ENCODE data around the gene PCNX3. TPM values are rescaled to one million over a fixed set of nuclear protein-coding genes. Genes with fewer than 3 reads are reported as not detected.

Gene PCNX3
- total and polyA plus RNA-seq, 2 donors (not counting 3 experiments of a cell fraction or from before 2014, with no cell fraction given) = 42.6 to 53.9 TPM

DNA sequence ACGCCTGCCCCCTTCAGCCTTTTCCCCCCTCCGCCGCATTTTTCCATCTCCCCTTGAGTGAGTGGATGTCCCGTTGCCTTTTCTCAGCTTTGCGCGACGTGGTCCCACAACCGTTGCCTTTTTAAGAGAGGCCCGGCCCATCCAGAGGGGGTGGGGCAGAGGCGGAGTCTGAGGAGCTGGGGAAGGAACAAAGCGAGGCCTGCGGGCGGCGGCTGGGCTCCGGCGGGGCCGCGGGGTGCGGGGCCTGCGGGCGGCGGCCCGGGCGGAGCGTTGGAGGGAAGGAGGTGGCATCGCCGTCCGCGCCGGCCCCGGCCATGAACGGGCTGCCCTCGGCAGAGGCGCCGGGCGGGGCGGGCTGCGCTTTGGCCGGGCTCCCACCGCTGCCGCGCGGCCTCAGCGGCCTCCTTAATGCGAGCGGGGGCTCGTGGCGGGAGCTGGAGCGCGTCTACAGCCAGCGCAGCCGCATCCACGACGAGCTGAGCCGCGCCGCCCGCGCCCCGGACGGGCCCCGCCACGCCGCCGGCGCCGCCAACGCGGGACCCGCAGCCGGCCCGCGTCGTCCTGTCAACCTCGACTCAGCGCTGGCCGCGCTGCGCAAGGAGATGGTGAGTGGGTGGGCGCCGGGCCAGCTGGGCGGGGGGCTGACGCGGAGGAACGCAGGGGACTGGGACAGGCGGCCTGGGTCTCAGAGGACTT lies 43.1 kb upstream of the PCNX3 start, which contains the start of gene FAM89B:
FAM89B (plus strand) TSS at position 183 of the 696 bp plus-strand sequence; CDS start at position 315, 132 bp downstream.
- no peaks in the 10 kb centered on the region for H3K36me3 ChIP-seq (ENCODE audit: control insufficient read depth in 2 of 2, extremely low read depth in 1 of 2, insufficient read depth in 2 of 2, low read length in 2 of 2)

More for the DNA sequence above, 43.1 kb upstream of the PCNX3 start, which contains the start of gene FAM89B:
- H3K79me2 ChIP-seq (ENCODE audit: control insufficient read depth, insufficient read depth, low read length) = peaks cover 25% of the 10 kb centered on the region
- no TSS peak for BruUV-seq (replicated peaks)
- POLR2A ChIA-PET = interaction anchor here (1.1 kb wide), 1 partner anchor 64 kb away, joined by 10 read pairs; no protein-coding TSS in a partner anchor
- dilution Hi-C loops (cut with MboI; ENCODE audit: extremely low pct_ligation_motif_present, low sequenced_read_pairs) = no loop called here
- no peak within 1 kb of the TSS for H2AFZ ChIP-seq (ENCODE audit: low read depth, low read length)
- no peaks in the 10 kb centered on the region for H4K20me1 ChIP-seq (replicated peaks; ENCODE audit: control insufficient read depth, extremely low read depth, insufficient read depth, low read length)
- no peaks in the 10 kb centered on the region for H3K27me3 ChIP-seq (ENCODE audit: control insufficient read depth in 2 of 2, insufficient read depth in 2 of 2, low read length in 2 of 2)
- intact Hi-C loops (cut with micrococcal nuclease) = loop anchor here (1.0 to 5.0 kb wide), 3 partner anchors 32 to 190 kb away; partner anchors contain the start of gene SLC25A45
- CTCF ChIA-PET = interaction anchor here (0.6 to 9.7 kb wide), 17 partner anchors 11 to 91 kb away, joined by 3 to 167 read pairs (median 5); partner anchors contain the start of genes LTBP3, PCNX3 and SCYL1
- H3K27ac ChIP-seq (ENCODE audit: insufficient read depth, low read depth, low read length) = peak within 1 kb of the TSS; percentile 51
- H3K4me3 ChIP-seq (replicated peaks in 1 of 3; ENCODE audit: insufficient read depth in 1 of 3, low read depth in 1 of 3, low read length in 3 of 3) = peak within 1 kb of the TSS; percentile 36 to 73 (median 65)
- DNase-seq (ENCODE audit: low read depth, low spot score) = peak; percentile 81
- peak within 1 kb of the TSS; percentile 76 for H3K9ac ChIP-seq (replicated peaks; ENCODE audit: extremely low read depth, insufficient read depth, low read length)
- no peaks in the 10 kb centered on the region for H3K9me3 ChIP-seq (replicated peaks; ENCODE audit: control insufficient read depth, insufficient read depth, low read length)
- peak; percentile 92 for FAIRE-seq
- peak within 1 kb of the TSS; percentile 82 for H3K4me2 ChIP-seq (ENCODE audit: insufficient read depth, low read length)
- TF ChIP-seq FOS (IDR thresholded peaks at IDR 0.05; ENCODE audit: borderline replicate concordance, insufficient read depth, low read length) (no peak), GATA2 (IDR thresholded peaks at IDR 0.05; ENCODE audit: insufficient read depth, insufficient read length, low read depth, low read length) (no peak), POLR2A (IDR thresholded peaks at IDR 0.05; ENCODE audit: low read depth, low read length) (peak; percentile 85), MYC (IDR thresholded peaks at IDR 0.05; ENCODE audit: low read depth, low read length) (no peak), POLR2AphosphoS5 (IDR thresholded peaks at IDR 0.05; ENCODE audit: insufficient read depth, low read depth, low read length) (peak; percentile 90), EZH2 (IDR thresholded peaks at IDR 0.05; ENCODE audit: borderline replicate concordance, low read depth, low read length, severe bottlenecking) (no peak), JUN (IDR thresholded peaks at IDR 0.05; ENCODE audit: borderline replicate concordance, insufficient read depth, insufficient read length, low read depth) (no peak)
- TF ChIP-seq, protein P1, sequence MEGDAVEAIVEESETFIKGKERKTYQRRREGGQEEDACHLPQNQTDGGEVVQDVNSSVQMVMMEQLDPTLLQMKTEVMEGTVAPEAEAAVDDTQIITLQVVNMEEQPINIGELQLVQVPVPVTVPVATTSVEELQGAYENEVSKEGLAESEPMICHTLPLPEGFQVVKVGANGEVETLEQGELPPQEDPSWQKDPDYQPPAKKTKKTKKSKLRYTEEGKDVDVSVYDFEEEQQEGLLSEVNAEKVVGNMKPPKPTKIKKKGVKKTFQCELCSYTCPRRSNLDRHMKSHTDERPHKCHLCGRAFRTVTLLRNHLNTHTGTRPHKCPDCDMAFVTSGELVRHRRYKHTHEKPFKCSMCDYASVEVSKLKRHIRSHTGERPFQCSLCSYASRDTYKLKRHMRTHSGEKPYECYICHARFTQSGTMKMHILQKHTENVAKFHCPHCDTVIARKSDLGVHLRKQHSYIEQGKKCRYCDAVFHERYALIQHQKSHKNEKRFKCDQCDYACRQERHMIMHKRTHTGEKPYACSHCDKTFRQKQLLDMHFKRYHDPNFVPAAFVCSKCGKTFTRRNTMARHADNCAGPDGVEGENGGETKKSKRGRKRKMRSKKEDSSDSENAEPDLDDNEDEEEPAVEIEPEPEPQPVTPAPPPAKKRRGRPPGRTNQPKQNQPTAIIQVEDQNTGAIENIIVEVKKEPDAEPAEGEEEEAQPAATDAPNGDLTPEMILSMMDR (IDR thresholded peaks at IDR 0.05; ENCODE audit: extremely low read depth in 1 of 2, insufficient read depth in 1 of 2, low read depth in 1 of 2, low read length in 2 of 2) = no peak
- TF ChIP-seq, protein P2, sequence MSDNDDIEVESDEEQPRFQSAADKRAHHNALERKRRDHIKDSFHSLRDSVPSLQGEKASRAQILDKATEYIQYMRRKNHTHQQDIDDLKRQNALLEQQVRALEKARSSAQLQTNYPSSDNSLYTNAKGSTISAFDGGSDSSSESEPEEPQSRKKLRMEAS (IDR thresholded peaks at IDR 0.05; ENCODE audit: insufficient read depth, insufficient read length) = no peak
- H3K9me1 ChIP-seq (replicated peaks; ENCODE audit: control insufficient read depth, extremely low read depth, insufficient read depth, low read length) = no peaks in the 10 kb centered on the region
- peaks cover 57% of the 10 kb centered on the region for H3K4me1 ChIP-seq (ENCODE audit: control insufficient read depth, extremely low read depth, insufficient read depth, low read length)
